ENCODE measurements around the gene CX3CR1.

CX3CR1 gene

DNA sequence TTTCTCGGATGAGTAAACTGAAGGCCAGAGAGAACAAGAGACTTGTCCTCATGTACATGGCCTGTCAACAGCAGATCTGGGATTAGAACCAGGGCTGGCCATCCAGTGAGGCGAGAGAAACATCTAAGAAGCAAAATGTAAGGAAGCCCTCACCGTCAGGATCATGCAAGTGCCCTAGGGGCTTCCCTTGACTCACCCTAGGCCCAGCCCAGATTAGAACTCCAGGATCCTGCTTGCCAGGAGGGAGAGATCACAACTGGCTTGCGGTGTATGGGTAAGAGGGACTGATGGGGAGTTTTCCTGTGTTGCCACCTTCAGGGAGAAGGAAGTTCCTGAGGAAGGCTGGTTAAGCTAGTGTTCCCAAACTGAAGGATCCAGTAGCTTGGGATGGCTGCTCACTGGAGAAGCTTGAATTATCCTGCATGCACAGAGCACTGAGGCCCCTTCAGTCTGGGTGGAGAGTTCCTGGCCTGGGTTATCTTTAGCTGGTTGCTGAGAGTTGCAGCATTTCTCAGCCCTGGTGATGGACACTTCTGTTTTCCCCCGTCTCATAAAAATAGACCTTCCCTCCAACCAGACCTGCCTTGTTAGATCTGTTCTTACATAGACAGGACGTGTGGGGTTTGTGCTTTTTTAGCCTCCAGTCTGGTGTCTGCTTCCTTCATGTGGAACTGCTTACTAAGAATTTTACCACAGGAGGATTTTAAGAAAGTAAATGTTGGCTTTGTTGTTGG is 59.3 kb downstream of the CX3CR1 start:
- no peak for DNase-seq

DNA sequence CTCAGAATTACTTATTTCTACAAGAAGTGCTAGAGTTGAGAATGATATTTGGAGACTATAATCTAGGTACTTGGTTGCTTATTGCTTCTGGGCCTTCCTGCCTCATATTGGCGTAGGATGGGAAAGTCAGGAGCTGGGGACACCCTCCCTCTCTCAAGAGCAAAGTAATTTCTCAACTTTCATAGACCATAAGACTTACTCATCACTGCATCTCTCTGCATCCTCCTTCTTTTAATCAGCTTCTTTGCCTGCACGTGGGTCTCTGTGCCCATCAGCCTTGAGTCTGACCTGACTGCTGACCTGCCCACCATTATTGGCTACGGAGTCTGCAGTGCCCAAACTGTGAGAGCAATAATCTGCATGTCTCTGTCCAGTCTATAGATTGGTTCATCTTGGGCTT is 60.1 kb downstream of the CX3CR1 start:
- DNase-seq, result no peak

DNA sequence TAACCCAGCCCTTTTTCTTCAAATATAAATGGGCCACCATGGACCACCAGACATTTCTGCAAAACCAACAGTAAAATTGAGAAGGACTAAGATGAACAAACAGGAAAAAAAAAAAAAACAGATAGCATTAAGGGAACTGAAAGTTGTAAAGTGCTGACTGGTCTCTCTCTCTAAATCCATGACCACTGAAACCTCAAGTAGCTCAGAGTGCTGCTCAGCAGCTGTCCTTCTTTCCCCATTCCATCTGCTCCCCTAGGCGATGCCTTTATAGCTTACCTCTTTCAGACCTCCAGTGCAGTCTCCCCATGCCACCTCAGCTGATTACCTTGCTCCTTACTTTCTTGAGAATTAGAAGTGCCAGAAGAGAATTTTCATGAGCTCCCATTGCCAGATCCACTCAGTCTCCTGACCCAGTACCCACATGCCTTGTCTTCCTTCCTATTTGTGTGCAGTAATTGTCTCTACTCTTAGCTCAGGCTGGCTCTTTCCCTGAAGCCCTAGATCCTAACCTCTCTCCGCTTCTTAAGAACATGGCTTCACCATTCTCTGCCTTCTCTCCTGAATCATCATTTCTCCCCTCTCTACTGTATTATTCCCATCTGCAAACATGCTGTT is 63.6 kb downstream of the CX3CR1 start:
- no peak for DNase-seq

DNA sequence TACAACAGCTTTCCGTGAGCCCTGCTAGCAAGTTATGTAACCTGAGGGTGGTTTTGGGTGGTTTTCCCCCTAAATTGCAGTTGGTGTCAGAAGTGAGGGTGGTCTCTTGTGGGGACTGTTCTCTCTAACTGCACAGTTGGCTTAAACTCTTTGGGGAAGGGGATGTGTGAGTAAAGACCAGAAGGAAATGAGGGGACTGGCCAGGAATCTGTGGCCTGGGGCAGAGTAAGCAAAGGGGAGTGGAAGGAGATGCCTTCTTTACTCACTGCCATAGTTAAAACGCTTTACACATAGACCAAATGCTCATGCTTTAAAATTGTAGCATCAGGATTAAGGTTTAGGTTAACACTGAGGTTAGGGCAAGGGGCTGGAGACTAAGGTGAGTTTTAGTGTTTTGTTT is 66.2 kb downstream of the CX3CR1 start:
- DNase-seq, result no peak

Measured in stimulated activated naive CD4-positive, alpha-beta T cell (primary cell).